NCI-H524 treated with DMSO at 0.1 percent for 48 hours (cell line): ENCODE data around the gene CLCN1.
"Not testable (repeated sequence)": the region's sequence is repeated elsewhere in the genome, so short reads cannot be mapped to it uniquely, and the experiment has no call there.

Source experiments
- DNase-seq: peaks from one replicate; lab custom pipeline; 2025; lab: John Stamatoyannopoulos, UW

Gene CLCN1

DNA sequence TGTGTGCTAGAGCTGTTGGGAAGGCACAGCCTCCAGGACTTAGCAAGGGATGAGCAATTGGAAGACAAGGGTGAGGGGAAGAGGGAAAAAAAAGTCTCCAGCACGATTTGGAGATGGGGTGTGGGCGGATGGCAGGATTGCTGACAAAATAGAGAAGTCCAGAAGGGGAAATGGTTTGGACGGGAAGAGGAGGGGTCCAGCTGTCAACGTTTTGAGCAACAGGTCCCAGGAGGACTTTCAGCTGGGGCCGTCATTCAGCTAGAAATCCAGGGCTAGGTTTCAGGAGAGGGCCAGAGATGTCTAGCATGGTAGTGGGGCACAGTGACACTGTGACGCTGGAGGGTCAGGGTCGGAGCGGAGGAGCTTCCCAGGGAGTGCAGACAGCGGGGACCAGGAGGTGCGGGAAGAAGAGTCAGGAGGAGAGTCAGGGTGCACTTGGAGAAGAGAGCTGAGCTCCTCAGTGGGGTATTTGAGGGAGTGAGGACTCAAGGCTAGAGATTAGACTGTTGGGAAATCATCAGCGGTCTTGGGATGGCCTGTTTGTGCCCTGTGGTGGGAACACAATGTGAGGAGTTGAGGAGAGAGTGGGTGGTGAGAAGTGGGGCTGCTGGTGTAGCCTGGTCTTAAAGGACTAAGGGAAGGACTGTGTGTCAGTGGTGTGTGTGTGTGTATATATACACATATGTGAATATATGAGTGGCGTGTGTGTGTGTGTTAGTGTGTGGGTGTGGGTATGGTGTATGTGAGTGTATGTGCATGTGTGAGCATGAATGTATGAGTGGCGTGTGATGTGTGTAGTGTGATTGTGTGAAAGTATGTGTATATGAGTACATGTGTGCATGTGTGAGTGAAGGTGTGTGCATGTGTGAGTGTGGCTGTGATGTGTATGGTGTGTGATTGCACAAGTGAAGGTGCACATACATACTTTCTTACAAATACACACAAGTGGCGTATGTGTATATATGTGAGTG is 69.0 kb downstream of the CLCN1 start:
- DNase-seq, result no peak

DNA sequence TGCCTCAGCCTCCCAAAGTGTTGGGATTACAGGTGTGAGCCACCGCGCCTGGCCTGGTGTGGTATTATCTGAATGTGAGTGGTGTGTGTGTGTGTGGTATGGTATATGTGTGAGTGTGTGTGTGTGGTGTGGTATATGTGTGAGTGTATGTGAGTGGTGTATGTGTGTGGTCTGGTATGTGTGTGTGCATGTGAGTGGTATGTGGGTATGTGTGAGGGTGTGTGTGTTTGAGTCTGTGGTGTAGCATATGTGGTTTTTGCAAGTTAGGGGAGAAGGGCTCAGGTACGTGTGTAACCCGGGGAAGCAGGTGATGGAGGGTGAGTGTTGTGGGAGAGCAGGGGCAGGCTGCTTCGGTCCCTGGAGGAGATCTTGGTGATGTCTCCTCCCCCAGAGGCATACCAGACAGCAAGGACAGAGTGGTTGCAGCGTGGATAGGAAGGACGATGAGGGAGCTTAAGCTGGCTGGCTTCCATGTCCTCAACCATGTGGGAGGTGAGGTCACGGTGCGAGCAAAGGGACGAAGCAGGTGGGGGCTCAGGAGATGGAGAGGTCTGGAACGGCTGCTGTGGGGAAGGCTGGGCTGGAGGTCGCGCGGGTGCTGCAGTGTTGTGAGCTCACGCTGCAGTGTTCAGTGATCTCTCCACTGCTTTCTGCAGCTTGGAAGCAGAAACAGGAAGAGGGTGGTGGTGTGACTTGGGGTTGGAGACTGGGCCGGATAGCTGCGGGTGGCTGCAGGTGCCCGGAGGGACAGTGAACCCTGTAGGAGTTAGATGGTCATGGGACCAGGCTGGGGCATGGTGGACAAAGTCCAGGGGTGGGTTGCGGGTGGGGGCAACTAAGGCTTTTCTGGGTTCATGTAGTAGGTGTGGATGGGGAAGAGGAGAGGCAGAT is 70.2 kb downstream of the CLCN1 start:
- no peak for DNase-seq

- no peak for DNase-seq
Observed at GRCh38 chr7:143387156-143387975, 71.5 kb downstream of the CLCN1 start.

DNA sequence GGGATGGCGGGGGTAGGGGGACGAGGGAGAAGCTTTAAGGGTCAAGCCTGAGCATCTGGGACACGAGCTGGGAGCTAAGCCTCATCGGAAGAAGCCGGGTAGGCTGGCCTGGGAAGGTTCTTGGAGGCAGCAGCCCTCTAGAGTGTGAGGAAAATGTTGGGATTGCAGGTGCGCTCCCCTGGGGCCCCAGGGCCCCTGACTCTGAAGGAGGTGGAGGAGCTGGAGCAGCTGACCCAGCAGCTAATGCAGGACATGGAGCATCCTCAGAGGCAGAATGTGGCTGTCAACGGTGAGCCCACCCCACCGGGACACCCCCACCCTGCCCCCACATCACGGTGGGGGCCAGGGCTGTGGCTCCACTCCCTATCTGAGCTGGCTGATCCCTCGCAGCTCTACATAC is 72.1 kb downstream of the CLCN1 start:
- DNase-seq, result no peak

- DNase-seq, result no peak
Observed at GRCh38 chr7:143388491-143389101, 72.7 kb downstream of the CLCN1 start.

DNA sequence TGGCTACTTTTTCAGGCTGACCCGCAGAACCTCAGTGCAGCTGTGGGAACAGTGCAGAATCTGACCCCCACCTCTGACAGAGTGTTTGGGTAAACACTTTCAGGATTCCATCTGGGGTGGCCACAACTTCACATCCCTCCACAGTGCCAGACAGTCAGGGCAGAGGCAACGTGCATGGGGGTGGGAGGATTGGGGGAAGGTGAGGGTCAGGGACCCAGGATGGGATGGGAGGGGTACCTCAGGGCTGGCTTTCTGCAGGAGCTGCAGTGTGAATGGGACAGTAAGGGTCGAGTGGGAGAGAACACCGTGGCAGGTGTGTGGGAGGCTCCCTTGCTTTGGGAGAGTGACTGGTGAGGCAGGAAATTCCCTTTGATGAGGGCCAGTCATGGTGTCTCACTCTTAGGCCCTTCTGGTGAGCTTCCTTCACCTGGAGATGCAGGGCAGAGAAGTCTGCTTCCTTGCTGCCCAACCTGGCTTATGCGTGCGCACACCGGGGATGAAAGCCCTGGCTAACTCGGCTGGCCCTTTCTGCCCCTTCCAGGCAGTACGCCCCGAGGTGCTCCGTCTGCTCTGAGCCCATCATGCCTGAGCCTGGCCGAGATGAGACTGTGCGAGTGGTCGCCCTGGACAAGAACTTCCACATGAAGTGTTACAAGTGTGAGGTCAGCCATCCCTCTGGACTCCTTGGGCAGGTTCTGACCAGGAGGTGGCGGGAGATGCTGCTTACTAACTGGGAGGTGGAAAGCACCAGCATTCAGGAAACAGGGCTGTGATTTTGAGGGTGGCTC is 73.6 kb downstream of the CLCN1 start:
- no peak for DNase-seq

DNA sequence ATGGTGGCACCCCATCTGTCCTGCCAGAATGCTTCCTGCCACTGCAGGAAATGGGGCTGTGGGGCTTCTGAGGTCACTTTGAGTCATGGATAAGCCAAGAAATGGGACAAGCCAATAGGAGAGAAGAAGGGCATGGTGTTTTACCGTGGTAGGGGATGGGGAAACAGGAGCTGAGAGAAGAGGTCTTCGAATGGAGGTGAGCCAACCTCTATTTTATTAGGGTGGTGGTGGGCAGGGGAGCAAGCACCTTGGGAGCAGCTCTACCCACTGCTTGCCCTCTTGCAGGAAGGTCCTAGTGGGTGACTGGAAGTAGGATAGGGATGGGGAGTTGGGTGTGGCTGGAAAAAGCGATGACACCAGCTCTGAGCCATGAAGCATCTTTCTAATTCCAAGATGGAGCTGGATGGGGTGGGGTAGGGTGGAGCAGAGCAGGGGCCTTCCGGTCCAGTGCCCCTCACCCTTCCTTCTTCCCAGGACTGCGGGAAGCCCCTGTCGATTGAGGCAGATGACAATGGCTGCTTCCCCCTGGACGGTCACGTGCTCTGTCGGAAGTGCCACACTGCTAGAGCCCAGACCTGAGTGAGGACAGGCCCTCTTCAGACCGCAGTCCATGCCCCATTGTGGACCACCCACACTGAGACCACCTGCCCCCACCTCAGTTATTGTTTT is 74.3 kb downstream of the CLCN1 start:
- DNase-seq, result no peak

- no peak for DNase-seq
Observed at GRCh38 chr7:143390773-143391317, 74.9 kb downstream of the CLCN1 start.

GRCh38 chr7:143391462-143392404 is 75.8 kb downstream of the CLCN1 start:
- DNase-seq, result no peak

- not testable (repeated sequence) for DNase-seq
Observed at GRCh38 chr7:143392427-143392826, 76.5 kb downstream of the CLCN1 start.

GRCh38 chr7:143392875-143393266 is 77.0 kb downstream of the CLCN1 start:
- no peak for DNase-seq

GRCh38 chr7:143393267-143394041 is 77.5 kb downstream of the CLCN1 start:
- no peak for DNase-seq

GRCh38 chr7:143394068-143394467 is 78.2 kb downstream of the CLCN1 start:
- no peak for DNase-seq

GRCh38 chr7:143394777-143395176 is 78.9 kb downstream of the CLCN1 start:
- DNase-seq, result no peak

GRCh38 chr7:143395187-143396149 is 79.6 kb downstream of the CLCN1 start:
- no peak for DNase-seq

GRCh38 chr7:143396182-143396581 is 80.3 kb downstream of the CLCN1 start:
- DNase-seq, result no peak
